Nephron (organoid): ENCODE data around the gene PCARE.

Source experiments
- H3K27ac Mint-ChIP-seq, 3 experiments: 2 replicates each; pipeline ENCODE4 v1.8.0; 2020; ENCODE audit warnings: mixed read lengths in 3 of 3, mild to moderate bottlenecking in 2 of 3, moderate library complexity in 1 of 3
- H3K27me3 Mint-ChIP-seq: 2 replicates; pipeline ENCODE4 v1.8.0; 2021; ENCODE audit warnings: low read depth, mild to moderate bottlenecking, moderate library complexity, mixed read lengths
- H3K36me3 Mint-ChIP-seq: 2 replicates; pipeline ENCODE4 v1.8.0; 2020; ENCODE audit warnings: low read depth, mixed read lengths
- H3K4me1 Mint-ChIP-seq: 2 replicates; pipeline ENCODE4 v1.8.0; 2020; ENCODE audit warnings: mixed read lengths
- H3K4me3 Mint-ChIP-seq, 3 experiments: 2 replicates each; pipeline ENCODE4 v1.8.0; 2020; ENCODE audit warnings: mild to moderate bottlenecking in 3 of 3, mixed read lengths in 3 of 3, moderate library complexity in 2 of 3
- H3K9me3 Mint-ChIP-seq: 2 replicates; pipeline ENCODE4 v1.8.0; 2020; ENCODE audit warnings: mixed read lengths
- TF ChIP-seq, protein P1 (sequence below), 3 experiments: fragments of 200-600 bp; sonication (generic); IDR thresholded peaks; one replicate each; pipeline ENCODE4 v1.5.0; 2021; ENCODE audit warnings: antibody characterized with exemption in 3 of 3; ENCODE audit not compliant: unreplicated experiment in 3 of 3

Gene PCARE

DNA sequence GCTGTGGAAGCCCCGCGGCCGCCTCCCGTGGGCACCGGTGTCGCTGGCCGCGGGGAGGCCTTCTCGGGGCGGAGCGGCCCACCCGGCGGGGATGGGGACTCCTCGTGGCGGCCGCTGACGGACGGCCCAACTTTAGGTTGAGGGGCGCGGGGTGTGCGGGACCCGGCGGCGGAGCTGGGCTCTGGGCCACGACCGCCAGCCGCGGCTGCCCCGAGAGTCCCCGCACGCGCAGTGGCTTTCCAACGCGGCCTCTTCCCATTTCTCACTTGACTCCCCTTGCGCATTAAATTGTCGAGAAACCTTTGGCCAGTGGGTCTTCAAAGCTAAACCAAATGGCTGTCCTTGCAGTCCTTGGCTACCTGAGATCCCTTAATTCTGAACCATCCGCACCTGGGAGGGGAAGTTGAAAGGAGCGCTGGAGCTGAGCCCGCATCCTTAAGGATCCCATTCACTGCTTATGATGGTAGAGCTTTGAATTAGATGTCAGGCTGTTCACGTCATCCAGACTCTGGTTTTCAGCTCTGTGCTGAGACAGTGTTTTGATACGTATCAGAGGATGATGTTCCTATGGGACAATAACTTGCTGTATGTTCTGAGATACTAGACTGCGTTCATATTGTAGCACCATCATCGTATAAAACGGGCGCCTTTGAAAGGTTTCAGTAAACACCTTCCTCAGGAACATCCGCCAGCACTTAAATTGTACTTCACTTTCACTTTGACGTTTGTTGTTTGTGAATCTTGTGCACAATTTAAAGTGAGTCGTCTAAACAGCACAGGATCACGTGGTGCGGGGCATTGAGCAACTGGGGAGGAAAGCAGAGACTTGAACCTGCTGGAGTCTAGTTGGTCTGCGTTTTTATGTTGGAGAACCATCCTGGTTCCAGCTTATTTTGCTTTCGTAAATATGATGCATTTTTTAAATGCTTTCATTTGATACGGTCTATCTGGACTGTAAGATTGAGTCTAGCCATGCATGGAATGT, 41.8 kb upstream of the PCARE start:
- Mint-ChIP-seq H3K27me3 (peaks cover 13% of the 10 kb centered on the region), H3K27ac (peak overlapping the region; percentile 70 to 95 (median 92)), H3K4me1 (peaks cover 36% of the 10 kb centered on the region), H3K9me3 (no peaks in the 10 kb centered on the region), H3K4me3 (peak overlapping the region; percentile 88 to 97 (median 94)), H3K36me3 (no peaks in the 10 kb centered on the region)
- TF ChIP-seq, protein P1, sequence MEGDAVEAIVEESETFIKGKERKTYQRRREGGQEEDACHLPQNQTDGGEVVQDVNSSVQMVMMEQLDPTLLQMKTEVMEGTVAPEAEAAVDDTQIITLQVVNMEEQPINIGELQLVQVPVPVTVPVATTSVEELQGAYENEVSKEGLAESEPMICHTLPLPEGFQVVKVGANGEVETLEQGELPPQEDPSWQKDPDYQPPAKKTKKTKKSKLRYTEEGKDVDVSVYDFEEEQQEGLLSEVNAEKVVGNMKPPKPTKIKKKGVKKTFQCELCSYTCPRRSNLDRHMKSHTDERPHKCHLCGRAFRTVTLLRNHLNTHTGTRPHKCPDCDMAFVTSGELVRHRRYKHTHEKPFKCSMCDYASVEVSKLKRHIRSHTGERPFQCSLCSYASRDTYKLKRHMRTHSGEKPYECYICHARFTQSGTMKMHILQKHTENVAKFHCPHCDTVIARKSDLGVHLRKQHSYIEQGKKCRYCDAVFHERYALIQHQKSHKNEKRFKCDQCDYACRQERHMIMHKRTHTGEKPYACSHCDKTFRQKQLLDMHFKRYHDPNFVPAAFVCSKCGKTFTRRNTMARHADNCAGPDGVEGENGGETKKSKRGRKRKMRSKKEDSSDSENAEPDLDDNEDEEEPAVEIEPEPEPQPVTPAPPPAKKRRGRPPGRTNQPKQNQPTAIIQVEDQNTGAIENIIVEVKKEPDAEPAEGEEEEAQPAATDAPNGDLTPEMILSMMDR (IDR thresholded peaks at IDR 0.05; ENCODE audit: unreplicated experiment in 3 of 3), result no peak

- Mint-ChIP-seq H3K27ac (peak within 1 kb of the TSS; percentile 82 to 97 (median 92)), H3K27me3 (peaks cover 18% of the 10 kb centered on the region), H3K36me3 (no peaks in the 10 kb centered on the region), H3K9me3 (no peaks in the 10 kb centered on the region), H3K4me1 (peaks cover 36% of the 10 kb centered on the region), H3K4me3 (peak within 1 kb of the TSS; percentile 88 to 97 (median 94))
- TF ChIP-seq, protein P1 (IDR thresholded peaks at IDR 0.05; ENCODE audit: unreplicated experiment in 3 of 3), result no peak
These were observed 40.8 kb upstream of the PCARE start, which contains the start of gene CLIP4 for GRCh38 chr2:29114946-29115609. Gene CLIP4, plus strand, starts transcription at chr2:29115415. Its CDS starts 5,974 bp downstream, at chr2:29121389.

DNA sequence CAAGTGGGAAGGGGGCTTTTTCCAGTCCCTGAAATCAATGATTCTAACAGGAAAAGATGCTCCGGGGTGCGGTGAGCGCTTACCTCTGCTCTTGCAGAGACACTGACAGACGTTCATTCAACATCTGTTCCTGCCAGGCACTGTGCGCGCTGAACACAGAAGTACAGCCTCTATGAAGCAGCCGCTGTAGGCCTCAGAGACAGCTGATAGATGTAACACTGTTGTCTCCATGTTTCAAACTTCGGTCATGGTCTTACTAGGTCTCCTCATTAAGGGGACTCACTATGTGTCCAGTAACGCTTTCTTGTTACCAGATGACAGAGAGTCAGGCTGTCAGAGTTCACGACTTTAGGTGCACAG, 40.2 kb upstream of the PCARE start:
- Mint-ChIP-seq H3K36me3 (no peaks in the 10 kb centered on the region), H3K27me3 (peaks cover 19% of the 10 kb centered on the region), H3K4me1 (peaks cover 36% of the 10 kb centered on the region), H3K9me3 (no peaks in the 10 kb centered on the region), H3K27ac (peak overlapping the region; percentile 82 to 97 (median 89)), H3K4me3 (peak overlapping the region; percentile 87 to 96 (median 94))
- TF ChIP-seq, protein P1 (IDR thresholded peaks at IDR 0.05; ENCODE audit: unreplicated experiment in 3 of 3), result no peak

GRCh38 chr2:29113891-29114321, 39.6 kb upstream of the PCARE start:
- Mint-ChIP-seq H3K4me1 (peaks cover 36% of the 10 kb centered on the region), H3K36me3 (no peaks in the 10 kb centered on the region), H3K27me3 (peaks cover 19% of the 10 kb centered on the region), H3K4me3 (peak overlapping the region; percentile 87 to 96 (median 94)), H3K9me3 (no peaks in the 10 kb centered on the region), H3K27ac (peak overlapping the region; percentile 82 to 97 (median 89))
- TF ChIP-seq, protein P1 (IDR thresholded peaks at IDR 0.05; ENCODE audit: unreplicated experiment in 3 of 3), result no peak

- TF ChIP-seq, protein P1 (IDR thresholded peaks at IDR 0.05; ENCODE audit: unreplicated experiment in 3 of 3), result no peak
- Mint-ChIP-seq H3K4me3 (peak overlapping the region; percentile 87 to 96 (median 94)), H3K36me3 (no peaks in the 10 kb centered on the region)
These were observed 38.8 kb upstream of the PCARE start for GRCh38 chr2:29113027-29113686.

More at GRCh38 chr2:29113027-29113686, 38.8 kb upstream of the PCARE start:
- Mint-ChIP-seq H3K27me3 (peaks cover 19% of the 10 kb centered on the region), H3K9me3 (no peaks in the 10 kb centered on the region), H3K27ac (peak overlapping the region in 1 of 3 experiments; percentile 89), H3K4me1 (peaks cover 36% of the 10 kb centered on the region)
